ENCODE measurements around the gene DLG4.

DLG4 gene

GRCh38 chr17:7238420-7239090 is 18.9 kb upstream of the DLG4 start:
- H3K4me1 ChIP-seq (ENCODE audit: insufficient read depth, low read length) = peaks cover 20% of the 10 kb centered on the region
- under 1% methylated on average over 30 of the region's 39 CpGs for WGBS

GRCh38 chr17:7237761-7238419 is 18.3 kb upstream of the DLG4 start:
- Histone ChIP-seq H3K4me1 (ENCODE audit: insufficient read depth, low read length) (peaks cover 20% of the 10 kb centered on the region), H3K36me3 (ENCODE audit: insufficient read depth, low read length) (peaks cover 39% of the 10 kb centered on the region), H3K9me3 (ENCODE audit: insufficient read depth, low read depth, low read length) (no peaks in the 10 kb centered on the region), H3K27me3 (ENCODE audit: insufficient read depth, low read length) (no peaks in the 10 kb centered on the region), H3K9ac (ENCODE audit: low read depth, low read length) (peak overlapping the region; percentile 76), H3K27ac (ENCODE audit: low read depth, low read length) (peak overlapping the region; percentile 93), H3K4me3 (ENCODE audit: low read length) (peak overlapping the region; percentile 80)
- under 1% methylated on average over 69 of the region's 73 CpGs for WGBS

More at GRCh38 chr17:7238420-7239090, 18.9 kb upstream of the DLG4 start:
- Histone ChIP-seq H3K36me3 (ENCODE audit: insufficient read depth, low read length) (peaks cover 39% of the 10 kb centered on the region), H3K27ac (ENCODE audit: low read depth, low read length) (peak overlapping the region; percentile 76), H3K9ac (ENCODE audit: low read depth, low read length) (peak overlapping the region; percentile 84), H3K9me3 (ENCODE audit: insufficient read depth, low read depth, low read length) (no peaks in the 10 kb centered on the region), H3K27me3 (ENCODE audit: insufficient read depth, low read length) (no peaks in the 10 kb centered on the region), H3K4me3 (ENCODE audit: low read length) (peak overlapping the region; percentile 80)

- H3K4me1 ChIP-seq (ENCODE audit: insufficient read depth, low read length) = peaks cover 20% of the 10 kb centered on the region
- H3K27ac ChIP-seq (ENCODE audit: low read depth, low read length) = peak overlapping the region; percentile 93
- WGBS = 48% methylated on average over 6 of the region's 6 CpGs
- peak overlapping the region; percentile 76 for H3K9ac ChIP-seq (ENCODE audit: low read depth, low read length)
- H3K36me3 ChIP-seq (ENCODE audit: insufficient read depth, low read length) = peaks cover 39% of the 10 kb centered on the region
- H3K27me3 ChIP-seq (ENCODE audit: insufficient read depth, low read length) = no peaks in the 10 kb centered on the region
- H3K4me3 ChIP-seq (ENCODE audit: low read length) = peak overlapping the region; percentile 80
- no peaks in the 10 kb centered on the region for H3K9me3 ChIP-seq (ENCODE audit: insufficient read depth, low read depth, low read length)
Observed at GRCh38 chr17:7237266-7237760, 17.7 kb upstream of the DLG4 start.

GRCh38 chr17:7236808-7237207 is 17.2 kb upstream of the DLG4 start:
- peak overlapping the region; percentile 93; the same call in 1 of the 2 replicates for H3K27ac ChIP-seq (ENCODE audit: low read depth, low read length)
- H3K36me3 ChIP-seq (ENCODE audit: insufficient read depth, low read length) = peaks cover 39% of the 10 kb centered on the region
- H3K27me3 ChIP-seq (ENCODE audit: insufficient read depth, low read length) = no peaks in the 10 kb centered on the region
- H3K9ac ChIP-seq (ENCODE audit: low read depth, low read length) = no peak overlapping the region
- WGBS = 92% methylated on average over 6 of the region's 6 CpGs
- H3K9me3 ChIP-seq (ENCODE audit: insufficient read depth, low read depth, low read length) = no peaks in the 10 kb centered on the region
- H3K4me3 ChIP-seq (ENCODE audit: low read length) = peak overlapping the region; percentile 80
- peaks cover 20% of the 10 kb centered on the region for H3K4me1 ChIP-seq (ENCODE audit: insufficient read depth, low read length)

- no peak overlapping the region for H3K9ac ChIP-seq (ENCODE audit: low read depth, low read length)
- no peaks in the 10 kb centered on the region for H3K9me3 ChIP-seq (ENCODE audit: insufficient read depth, low read depth, low read length)
- no peaks in the 10 kb centered on the region for H3K27me3 ChIP-seq (ENCODE audit: insufficient read depth, low read length)
- no peak overlapping the region; the same call in 1 of the 2 replicates for H3K27ac ChIP-seq (ENCODE audit: low read depth, low read length)
- H3K4me1 ChIP-seq (ENCODE audit: insufficient read depth, low read length) = peaks cover 14% of the 10 kb centered on the region
- H3K4me3 ChIP-seq (ENCODE audit: low read length) = no peak overlapping the region
- 91% methylated on average over 22 of the region's 22 CpGs for WGBS
- H3K36me3 ChIP-seq (ENCODE audit: insufficient read depth, low read length) = peaks cover 39% of the 10 kb centered on the region
Observed at GRCh38 chr17:7235693-7236665, 16.3 kb upstream of the DLG4 start.

- H3K4me3 ChIP-seq (ENCODE audit: low read length) = peak within 1 kb of the TSS; percentile 78
- H3K36me3 ChIP-seq (ENCODE audit: insufficient read depth, low read length) = peaks cover 43% of the 10 kb centered on the region
- H3K9ac ChIP-seq (ENCODE audit: low read depth, low read length) = peak within 1 kb of the TSS; percentile 87
- no peaks in the 10 kb centered on the region for H3K27me3 ChIP-seq (ENCODE audit: insufficient read depth, low read length)
- WGBS = 2% methylated on average over 72 of the region's 72 CpGs
- H3K27ac ChIP-seq (ENCODE audit: low read depth, low read length) = peak within 1 kb of the TSS; percentile 88
- no peaks in the 10 kb centered on the region for H3K9me3 ChIP-seq (ENCODE audit: insufficient read depth, low read depth, low read length)
- H3K4me1 ChIP-seq (ENCODE audit: insufficient read depth, low read length) = peaks cover 7% of the 10 kb centered on the region
Observed at GRCh38 chr17:7234083-7234951, 14.7 kb upstream of the DLG4 start, which contains the start of gene DVL2. Gene DVL2 (minus strand): TSS chr17:7234517. CDS start chr17:7234262, 255 bp downstream.

- Histone ChIP-seq H3K4me1 (ENCODE audit: insufficient read depth, low read length) (peaks cover 7% of the 10 kb centered on the region), H3K27me3 (ENCODE audit: insufficient read depth, low read length) (no peaks in the 10 kb centered on the region), H3K9ac (ENCODE audit: low read depth, low read length) (peak overlapping the region; percentile 87), H3K36me3 (ENCODE audit: insufficient read depth, low read length) (peaks cover 49% of the 10 kb centered on the region), H3K4me3 (ENCODE audit: low read length) (peak overlapping the region; percentile 78), H3K9me3 (ENCODE audit: insufficient read depth, low read depth, low read length) (no peaks in the 10 kb centered on the region), H3K27ac (ENCODE audit: low read depth, low read length) (peak overlapping the region; percentile 88)
- WGBS = 2% methylated on average over 9 of the region's 9 CpGs
Observed at GRCh38 chr17:7233701-7234082, 14.1 kb upstream of the DLG4 start.

GRCh38 chr17:7232114-7232513 is 12.5 kb upstream of the DLG4 start:
- 90% methylated on average over 5 of the region's 5 CpGs for WGBS
- Histone ChIP-seq H3K9me3 (ENCODE audit: insufficient read depth, low read depth, low read length) (no peaks in the 10 kb centered on the region), H3K4me1 (ENCODE audit: insufficient read depth, low read length) (peaks cover 3% of the 10 kb centered on the region), H3K27ac (ENCODE audit: low read depth, low read length) (no peak overlapping the region), H3K36me3 (ENCODE audit: insufficient read depth, low read length) (peaks cover 60% of the 10 kb centered on the region), H3K9ac (ENCODE audit: low read depth, low read length) (no peak overlapping the region), H3K27me3 (ENCODE audit: insufficient read depth, low read length) (no peaks in the 10 kb centered on the region), H3K4me3 (ENCODE audit: low read length) (peak overlapping the region; percentile 4)

- Histone ChIP-seq H3K9ac (ENCODE audit: low read depth, low read length) (no peak overlapping the region), H3K4me1 (ENCODE audit: insufficient read depth, low read length) (no peaks in the 10 kb centered on the region), H3K36me3 (ENCODE audit: insufficient read depth, low read length) (peaks cover 61% of the 10 kb centered on the region), H3K27me3 (ENCODE audit: insufficient read depth, low read length) (no peaks in the 10 kb centered on the region), H3K9me3 (ENCODE audit: insufficient read depth, low read depth, low read length) (no peaks in the 10 kb centered on the region), H3K4me3 (ENCODE audit: low read length) (no peak overlapping the region), H3K27ac (ENCODE audit: low read depth, low read length) (no peak overlapping the region)
- WGBS = 94% methylated on average over 19 of the region's 19 CpGs
Observed at GRCh38 chr17:7229504-7229903, 9.9 kb upstream of the DLG4 start.

GRCh38 chr17:7228920-7229319 is 9.3 kb upstream of the DLG4 start:
- Histone ChIP-seq H3K4me3 (ENCODE audit: low read length) (no peak overlapping the region), H3K27ac (ENCODE audit: low read depth, low read length) (no peak overlapping the region), H3K27me3 (ENCODE audit: insufficient read depth, low read length) (no peaks in the 10 kb centered on the region), H3K9me3 (ENCODE audit: insufficient read depth, low read depth, low read length) (no peaks in the 10 kb centered on the region), H3K36me3 (ENCODE audit: insufficient read depth, low read length) (peaks cover 66% of the 10 kb centered on the region), H3K4me1 (ENCODE audit: insufficient read depth, low read length) (no peaks in the 10 kb centered on the region), H3K9ac (ENCODE audit: low read depth, low read length) (no peak overlapping the region)
- WGBS = 97% methylated on average over 14 of the region's 14 CpGs
